Activated effector memory CD4-positive, alpha-beta T cell treated with anti-CD3 and anti-CD28 coated beads, Interleukin-2, amount 50 U/mL, for 16 hours (primary cell): Measurements from ENCODE around the gene MAP3K3.

ENCODE experiments used
- DNase-seq: peaks from one replicate; pipeline ENCODE4 v3.0.0-alpha.2; 2020

MAP3K3 gene

GRCh38 chr17:63622574-63623390, 565 bp downstream of the MAP3K3 start:
- DNase-seq, result peak; percentile 90

GRCh38 chr17:63623786-63624530, 1.7 kb downstream of the MAP3K3 start:
- no peak for DNase-seq

- DNase-seq, result no peak
Observed at GRCh38 chr17:63624531-63624880, 2.3 kb downstream of the MAP3K3 start.

- DNase-seq, result no peak
Observed at GRCh38 chr17:63626551-63627180, 4.4 kb downstream of the MAP3K3 start.

- DNase-seq, result no peak
Observed at GRCh38 chr17:63629627-63630026, 7.4 kb downstream of the MAP3K3 start.

GRCh38 chr17:63631062-63631461, 8.8 kb downstream of the MAP3K3 start:
- DNase-seq, result no peak

GRCh38 chr17:63631626-63632025, 9.4 kb downstream of the MAP3K3 start:
- no peak for DNase-seq

GRCh38 chr17:63633742-63634141, 11.5 kb downstream of the MAP3K3 start:
- DNase-seq, result no peak

- DNase-seq, result no peak
Observed at GRCh38 chr17:63634163-63634562, 11.9 kb downstream of the MAP3K3 start.

- DNase-seq, result no peak
Observed at GRCh38 chr17:63634816-63635215, 12.6 kb downstream of the MAP3K3 start.

- no peak for DNase-seq
Observed at GRCh38 chr17:63635290-63635689, 13.1 kb downstream of the MAP3K3 start.

GRCh38 chr17:63635787-63636186, 13.6 kb downstream of the MAP3K3 start:
- no peak for DNase-seq

GRCh38 chr17:63639125-63639524, 16.9 kb downstream of the MAP3K3 start:
- no peak for DNase-seq

- DNase-seq, result no peak
Observed at GRCh38 chr17:63640038-63640437, 17.8 kb downstream of the MAP3K3 start.

GRCh38 chr17:63641692-63642448, 19.7 kb downstream of the MAP3K3 start:
- DNase-seq, result no peak

GRCh38 chr17:63644846-63645245, 22.6 kb downstream of the MAP3K3 start:
- DNase-seq, result no peak

- DNase-seq, result no peak
Observed at GRCh38 chr17:63645775-63646487, 23.7 kb downstream of the MAP3K3 start.

- no peak for DNase-seq
Observed at GRCh38 chr17:63646488-63646806, 24.2 kb downstream of the MAP3K3 start.

- DNase-seq, result no peak
Observed at GRCh38 chr17:63647065-63647725, 25.0 kb downstream of the MAP3K3 start.

- no peak for DNase-seq
Observed at GRCh38 chr17:63647936-63648335, 25.7 kb downstream of the MAP3K3 start.

- DNase-seq, result no peak
Observed at GRCh38 chr17:63649813-63650212, 27.6 kb downstream of the MAP3K3 start.

- DNase-seq, result no peak
Observed at GRCh38 chr17:63652106-63652505, 29.9 kb downstream of the MAP3K3 start.
